CD4-positive, alpha-beta memory T cell (primary cell): ENCODE data around the gene TMC8. TPM values are rescaled to one million over a fixed set of nuclear protein-coding genes. Genes with fewer than 3 reads are reported as not detected.

Source experiments
- CTCF ChIA-PET: fragments of 350-600 bp; sonication (Branson Sonifier 250); formaldehyde crosslinking; loops from one replicate; lab custom pipeline; 2021; ENCODE audit warnings: inconsistent platforms; ENCODE audit not compliant: partially characterized antibody; lab: Charles Lee
- POLR2A ChIA-PET: fragments of 350-600 bp; sonication (Branson Sonifier 250); formaldehyde crosslinking; loops from one replicate; lab custom pipeline; 2021; ENCODE audit not compliant: partially characterized antibody; lab: Charles Lee
- DNase-seq, 5 donors: peaks; one replicate each; pipeline versions ENCODE4 v3.0.0 to v3.0.0-alpha.2; 2020 to 2022; ENCODE audit warnings: mixed read lengths in 1 of 5
- H3K27ac ChIP-seq: one replicate; pipeline ENCODE4 v1.7.0; 2013; ENCODE audit warnings: low read depth, low read length
- H3K27me3 ChIP-seq: 2 replicates; pipeline ENCODE4 v1.7.0; 2013; ENCODE audit warnings: mild to moderate bottlenecking, low read length, moderate library complexity; ENCODE audit not compliant: insufficient read depth
- H3K36me3 ChIP-seq: 2 replicates; pipeline ENCODE4 v1.7.0; 2013; ENCODE audit warnings: mild to moderate bottlenecking, low read length, moderate library complexity; ENCODE audit not compliant: insufficient read depth
- H3K4me1 ChIP-seq: 2 replicates; pipeline ENCODE4 v1.7.0; 2013; ENCODE audit warnings: mild to moderate bottlenecking, low read length, moderate library complexity; ENCODE audit not compliant: insufficient read depth
- H3K4me3 ChIP-seq, 2 donors: one replicate each; pipeline ENCODE4 v1.7.0; 2013; ENCODE audit warnings: low read length in 2 of 2, mild to moderate bottlenecking in 1 of 2
- H3K9me3 ChIP-seq, 2 donors: one replicate each; pipeline ENCODE4 v1.7.0; 2013; ENCODE audit warnings: low read length in 2 of 2, control low read depth in 1 of 2; ENCODE audit not compliant: control insufficient read depth in 1 of 2
- H3K27ac Mint-ChIP-seq, 7 donors: one replicate each; pipeline ENCODE4 v1.8.0; 2020 to 2021; ENCODE audit warnings: mixed read lengths in 7 of 7, mild to moderate bottlenecking in 6 of 7, inconsistent platforms in 3 of 7, moderate library complexity in 3 of 7
- H3K27me3 Mint-ChIP-seq, 2 donors: one replicate each; pipeline ENCODE4 v1.8.0; 2020 to 2021; ENCODE audit warnings: mixed read lengths in 2 of 2
- H3K36me3 Mint-ChIP-seq, 2 donors: one replicate each; pipeline ENCODE4 v1.8.0; 2020 to 2021; ENCODE audit warnings: mixed read lengths in 2 of 2, inconsistent platforms in 1 of 2, mild to moderate bottlenecking in 1 of 2
- H3K4me1 Mint-ChIP-seq, 4 donors: one replicate each; pipeline ENCODE4 v1.8.0; 2020 to 2021; ENCODE audit warnings: mixed read lengths in 4 of 4, mild to moderate bottlenecking in 1 of 4
- H3K4me3 Mint-ChIP-seq, 8 donors: one replicate each; pipeline ENCODE4 v1.8.0; 2020 to 2021; ENCODE audit warnings: mixed read lengths in 8 of 8, mild to moderate bottlenecking in 7 of 8, moderate library complexity in 6 of 8, inconsistent platforms in 3 of 8
- H3K9me3 Mint-ChIP-seq, 8 donors: one replicate each; pipeline ENCODE4 v1.8.0; 2020 to 2021; ENCODE audit warnings: mixed read lengths in 8 of 8, mild to moderate bottlenecking in 5 of 8, inconsistent platforms in 3 of 8, moderate library complexity in 1 of 8
- intact Hi-C: fragments of 100-400 bp; cut with micrococcal nuclease; formaldehyde crosslinking; loops from one replicate; pipeline ENCODE4 v1.15.1; 2023
- polyA plus RNA-seq, 2 donors: library from polyadenylated mRNA; unstranded; fragments of 300-500 nt; fragmentation: Illumina TruSeq; gene quantifications; one replicate each; pipeline ENCODE4 v1.2.3, GENCODE V29; 2021
- total RNA-seq, 2 experiments: library from RNA; stranded (reverse); gene quantifications; one replicate each; pipeline ENCODE4 v1.2.3, GENCODE V29; 2021

The TMC8 gene
- total and polyA plus RNA-seq, 4 experiments from 2014 or later: 77.7 to 430 (median 298) TPM

DNA sequence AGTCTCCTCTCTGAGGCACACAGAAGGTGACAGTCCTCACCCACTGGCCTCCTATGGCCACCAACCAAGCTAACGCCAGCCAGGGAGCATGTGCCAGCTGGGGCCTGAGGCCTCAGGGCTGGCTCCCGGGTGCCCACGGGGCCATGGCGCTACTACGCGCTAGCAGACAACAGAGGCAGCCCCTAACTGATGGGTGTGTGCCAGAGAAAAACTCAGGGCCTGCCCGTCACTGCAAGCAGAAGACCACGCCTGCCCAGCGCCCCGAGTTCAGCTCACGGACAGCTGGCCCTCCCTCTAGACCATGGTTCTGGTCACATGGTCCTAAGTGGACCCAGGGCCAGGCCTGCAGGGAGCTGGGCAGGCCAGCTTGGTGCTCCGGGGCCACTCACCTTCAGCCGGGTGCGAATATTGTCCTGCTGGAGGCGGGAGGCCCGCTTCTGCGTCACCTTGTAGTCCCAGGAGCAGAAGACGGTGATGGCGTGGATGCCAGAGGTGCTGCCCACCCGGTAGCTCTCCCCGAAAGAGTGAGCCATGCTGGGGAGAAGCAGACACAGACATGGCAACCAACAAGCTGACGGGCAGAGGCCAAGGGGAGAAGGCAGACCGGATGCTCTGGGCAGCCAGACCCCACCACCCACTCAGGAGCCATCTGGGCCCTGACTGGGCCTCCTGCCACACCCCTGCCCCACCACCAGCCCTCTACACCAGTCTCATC is 8.2 kb upstream of the TMC8 start:
- H3K4me1 ChIP-seq: peaks cover 92% of the 10 kb centered on the region
- Mint-ChIP-seq H3K4me3 (peak overlapping the region; percentile 84 to 92 (median 89)), H3K27ac (peak overlapping the region; percentile 77 to 96 (median 91)), H3K27me3 (no peaks in the 10 kb centered on the region), H3K9me3 (no peaks in the 10 kb centered on the region), H3K4me1 (peaks cover 27 to 74% (median 54%) of the 10 kb centered on the region in 4 donors), H3K36me3 (peaks cover 34 to 58% of the 10 kb centered on the region in 2 donors)
- H3K36me3 ChIP-seq: peaks cover 67% of the 10 kb centered on the region
- H3K4me3 ChIP-seq: peak overlapping the region; percentile 36 to 69
- intact Hi-C loops: no loop called here
- H3K27me3 ChIP-seq: no peaks in the 10 kb centered on the region
- ChIA-PET POLR2A (interaction anchor here (0.9 to 26.7 kb wide), 6 partner anchors 12 to 164 kb away, joined by 3 to 1172 read pairs (median 8); partner anchors contain the start of genes C17orf99, TMC6, TMC8 and TNRC6C), CTCF (interaction anchor here (1.0 to 11.0 kb wide), 4 partner anchors 8 to 18 kb away, joined by 3 to 121 read pairs (median 5); partner anchors contain the start of gene TMC8)
- peak in 3 of 5 donors; percentile 31 to 47 (median 41) for DNase-seq
- H3K27ac ChIP-seq: peak overlapping the region; percentile 81
- no peaks in the 10 kb centered on the region for H3K9me3 ChIP-seq

- ChIA-PET CTCF (interaction anchor here (1.0 to 11.0 kb wide), 3 partner anchors 8 to 17 kb away, joined by 3 to 121 read pairs (median 6); partner anchors contain the start of gene TMC8), POLR2A (interaction anchor here (0.9 to 26.7 kb wide), 4 partner anchors 12 to 165 kb away, joined by 3 to 1172 read pairs (median 404); partner anchors contain the start of genes C17orf99, TMC6, TMC8 and TNRC6C)
- Mint-ChIP-seq H3K9me3 (no peaks in the 10 kb centered on the region), H3K4me1 (peaks cover 27 to 75% (median 52%) of the 10 kb centered on the region in 4 donors), H3K4me3 (peak overlapping the region; percentile 59 to 92 (median 88)), H3K27ac (peak overlapping the region; percentile 77 to 96 (median 91)), H3K36me3 (peaks cover 34 to 60% of the 10 kb centered on the region in 2 donors), H3K27me3 (no peaks in the 10 kb centered on the region)
- peak overlapping the region; percentile 81 for H3K27ac ChIP-seq
- no peaks in the 10 kb centered on the region for H3K27me3 ChIP-seq
- no peaks in the 10 kb centered on the region for H3K9me3 ChIP-seq
- DNase-seq: no peak
- intact Hi-C loops: no loop called here
- H3K36me3 ChIP-seq: peaks cover 63% of the 10 kb centered on the region
- peaks cover 88% of the 10 kb centered on the region for H3K4me1 ChIP-seq
- peak overlapping the region in 1 of 2 donors; percentile 17 for H3K4me3 ChIP-seq
These were observed 7.7 kb upstream of the TMC8 start for GRCh38 chr17:78122931-78123249.

GRCh38 chr17:78123258-78123929 is 7.2 kb upstream of the TMC8 start:
- peaks cover 85% of the 10 kb centered on the region for H3K4me1 ChIP-seq
- H3K36me3 Mint-ChIP-seq: peaks cover 34 to 58% of the 10 kb centered on the region in 2 donors
- H3K27ac Mint-ChIP-seq: peak overlapping the region; percentile 77 to 96 (median 94)
- H3K27ac ChIP-seq: peak overlapping the region; percentile 81
- no peaks in the 10 kb centered on the region for H3K27me3 ChIP-seq
- peaks cover 25 to 73% (median 50%) of the 10 kb centered on the region in 4 donors for H3K4me1 Mint-ChIP-seq
- CTCF ChIA-PET: interaction anchor here (1.0 to 11.0 kb wide), 3 partner anchors 10 to 17 kb away, joined by 3 to 121 read pairs (median 4); no protein-coding TSS in a partner anchor
- H3K36me3 ChIP-seq: peaks cover 63% of the 10 kb centered on the region
- no peak for DNase-seq
- intact Hi-C loops: no loop called here
- H3K9me3 Mint-ChIP-seq: no peaks in the 10 kb centered on the region
- H3K4me3 ChIP-seq: peak overlapping the region in 1 of 2 donors; percentile 24
- POLR2A ChIA-PET: interaction anchor here (1.1 to 26.7 kb wide), 4 partner anchors 13 to 230 kb away, joined by 3 to 1172 read pairs (median 404); partner anchors contain the start of genes C17orf99, TMC6, TMC8 and TNRC6C
- no peaks in the 10 kb centered on the region for H3K9me3 ChIP-seq
- H3K27me3 Mint-ChIP-seq: no peaks in the 10 kb centered on the region
- peak overlapping the region; percentile 80 to 92 (median 88) for H3K4me3 Mint-ChIP-seq

- H3K9me3 Mint-ChIP-seq: peaks cover 0 to 2% (median 0%) of the 10 kb centered on the region in 8 donors
- H3K4me3 Mint-ChIP-seq: peak overlapping the region; percentile 59 to 92 (median 80)
- H3K27me3 Mint-ChIP-seq: no peaks in the 10 kb centered on the region
- H3K4me1 Mint-ChIP-seq: peaks cover 28 to 80% (median 51%) of the 10 kb centered on the region in 4 donors
- intact Hi-C loops: no loop called here
- peak overlapping the region in 1 of 2 donors; percentile 97 for H3K4me3 ChIP-seq
- H3K36me3 Mint-ChIP-seq: peaks cover 34 to 62% of the 10 kb centered on the region in 2 donors
- H3K27ac ChIP-seq: peak overlapping the region; percentile 81
- CTCF ChIA-PET: interaction anchor here (2.0 to 11.0 kb wide), 2 partner anchors 11 to 12 kb away, joined by 4 to 121 read pairs; no protein-coding TSS in a partner anchor
- H3K9me3 ChIP-seq: no peaks in the 10 kb centered on the region
- POLR2A ChIA-PET: interaction anchor here (0.9 to 26.7 kb wide), 6 partner anchors 12 to 229 kb away, joined by 3 to 1172 read pairs (median 4); partner anchors contain the start of genes C17orf99, TMC6 and TMC8
- H3K27me3 ChIP-seq: no peaks in the 10 kb centered on the region
- no peak for DNase-seq
- peaks cover 55% of the 10 kb centered on the region for H3K36me3 ChIP-seq
- H3K27ac Mint-ChIP-seq: peak overlapping the region in 6 of 7 donors; percentile 32 to 95 (median 88)
- peaks cover 81% of the 10 kb centered on the region for H3K4me1 ChIP-seq
These were observed 6.3 kb upstream of the TMC8 start for GRCh38 chr17:78124081-78124835.

DNA sequence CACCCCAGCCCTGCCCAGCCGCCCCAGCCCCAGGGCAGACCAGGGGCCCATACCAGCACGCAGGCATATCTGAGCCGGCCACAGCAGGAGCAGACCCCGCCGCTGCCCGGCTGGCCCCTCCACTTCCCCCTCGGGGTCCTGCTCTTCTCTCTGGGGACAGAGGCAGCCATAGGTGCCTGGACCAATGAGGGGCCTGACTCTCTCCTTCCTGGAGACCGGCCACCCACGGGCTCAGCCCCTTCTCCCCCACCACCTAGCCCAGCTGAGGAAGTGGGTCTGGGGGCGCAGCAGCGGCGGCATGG is 5.8 kb upstream of the TMC8 start:
- POLR2A ChIA-PET: interaction anchor here (0.9 to 26.7 kb wide), 8 partner anchors 12 to 432 kb away, joined by 3 to 1172 read pairs (median 3); partner anchors contain the start of genes C17orf99, TMC6 and TMC8
- H3K4me3 Mint-ChIP-seq: peak overlapping the region; percentile 53 to 98 (median 94)
- intact Hi-C loops: loop anchor here (5.0 kb wide), 1 partner anchor 672 kb away; no protein-coding TSS in a partner anchor

More for the DNA sequence above, 5.8 kb upstream of the TMC8 start:
- CTCF ChIA-PET: interaction anchor here (0.8 to 11.0 kb wide), 5 partner anchors 8 to 51 kb away, joined by 3 to 121 read pairs (median 3); no protein-coding TSS in a partner anchor
- Histone ChIP-seq H3K4me3 (peak overlapping the region in 1 of 2 donors; percentile 97), H3K27me3 (no peaks in the 10 kb centered on the region), H3K27ac (peak overlapping the region; percentile 81), H3K36me3 (peaks cover 52% of the 10 kb centered on the region), H3K9me3 (no peaks in the 10 kb centered on the region), H3K4me1 (peaks cover 83% of the 10 kb centered on the region)
- peaks cover 0 to 2% (median 0%) of the 10 kb centered on the region in 8 donors for H3K9me3 Mint-ChIP-seq
- peak overlapping the region in 3 of 7 donors; percentile 65 to 95 (median 88) for H3K27ac Mint-ChIP-seq
- DNase-seq: no peak
- H3K27me3 Mint-ChIP-seq: no peaks in the 10 kb centered on the region
- peaks cover 31 to 85% (median 54%) of the 10 kb centered on the region in 4 donors for H3K4me1 Mint-ChIP-seq
- peaks cover 34 to 62% of the 10 kb centered on the region in 2 donors for H3K36me3 Mint-ChIP-seq
